ENCODE measurements around the gene ST6GALNAC1. TPM values are rescaled to one million over a fixed set of nuclear protein-coding genes. Genes with fewer than 3 reads are reported as not detected.

The ST6GALNAC1 gene
- total and polyA plus RNA-seq, 2 of the 8 experiments (the other 6 are each of a cell fraction or from before 2014, with no cell fraction given) = not detected

GRCh38 chr17:76683921-76684745 is 40.6 kb upstream of the ST6GALNAC1 start:
- no peak for FAIRE-seq

More at GRCh38 chr17:76683921-76684745, 40.6 kb upstream of the ST6GALNAC1 start:
- Histone ChIP-seq H4K91ac (replicated peaks; ENCODE audit: insufficient read length, low read length) (peak overlapping the region; percentile 25), H3K23ac (ENCODE audit: insufficient read length) (no peak overlapping the region), H3K36me3 (ENCODE audit: control insufficient read depth in 2 of 4, insufficient read depth in 4 of 4, low read length in 3 of 4) (no peaks in the 10 kb centered on the region), H4K5ac (ENCODE audit: insufficient read length, low read depth, low read length) (no peak overlapping the region), H3K4ac (replicated peaks; ENCODE audit: insufficient read length, low read depth, low read length) (no peak overlapping the region), H2AK5ac (ENCODE audit: low read depth, low read length) (no peak overlapping the region), H3K27me3 (replicated peaks in 1 of 4; ENCODE audit: control insufficient read depth in 3 of 4, extremely low read depth in 1 of 4, insufficient read depth in 3 of 4, low read length in 3 of 4) (no peaks in the 10 kb centered on the region), H3K23me2 (ENCODE audit: low read depth, low read length) (no peaks in the 10 kb centered on the region), H2BK5ac (ENCODE audit: low read depth, low read length) (no peak overlapping the region; the same call in 1 of the 2 replicates), H3K9ac (replicated peaks in 1 of 4; ENCODE audit: extremely low read depth in 1 of 4, low read depth in 3 of 4, low read length in 3 of 4) (no peak overlapping the region; a peak in 1 of 7 replicates), H3K9me3 (ENCODE audit: insufficient read depth in 2 of 2, low read depth in 1 of 2, low read length in 1 of 2) (no peaks in the 10 kb centered on the region), H2BK120ac (replicated peaks; ENCODE audit: low read depth, low read length) (no peak overlapping the region), H2BK20ac (ENCODE audit: low read length) (no peak overlapping the region), H3K79me2 (ENCODE audit: control insufficient read depth in 1 of 2, insufficient read depth in 2 of 2, low read length in 2 of 2) (no peaks in the 10 kb centered on the region), H3K4me2 (ENCODE audit: insufficient read depth in 1 of 2, low read depth in 2 of 2, low read length in 2 of 2) (no peak overlapping the region), H3K4me3 (ENCODE audit: extremely low read depth in 1 of 4, insufficient read depth in 2 of 4, low read depth in 3 of 4, low read length in 4 of 4) (no peak overlapping the region), H2BK12ac (ENCODE audit: low read depth, low read length) (no peak overlapping the region), H4K20me1 (replicated peaks in 1 of 2; ENCODE audit: control insufficient read depth in 1 of 2, insufficient read depth in 2 of 2, low read length in 2 of 2) (peaks cover 0 to 2% of the 10 kb centered on the region in 2 experiments), H3K56ac (replicated peaks; ENCODE audit: insufficient read length, low read depth, low read length) (no peak overlapping the region), H3K4me1 (replicated peaks in 1 of 4; ENCODE audit: control insufficient read depth in 3 of 4, insufficient read depth in 4 of 4, low read length in 3 of 4) (peaks cover 0 to 28% (median 14%) of the 10 kb centered on the region in 4 experiments; a peak in 6 of 7 replicates), H2BK15ac (ENCODE audit: low read length) (no peak overlapping the region), H3K14ac (ENCODE audit: insufficient read length) (no peak overlapping the region), H3K27ac (ENCODE audit: low read depth, low read length) (no peak overlapping the region), H3K18ac (ENCODE audit: extremely low read depth, low read length) (peak overlapping the region; percentile 24), H3K79me1 (ENCODE audit: low read depth, low read length) (no peaks in the 10 kb centered on the region), H4K8ac (ENCODE audit: extremely low read depth, insufficient read depth, low read length) (no peak overlapping the region; the same call in 1 of the 2 replicates), H2AFZ (ENCODE audit: low read length) (no peak overlapping the region)
- POLR2A ChIA-PET (ENCODE audit: partially characterized antibody) = interaction anchor here (1.1 to 3.7 kb wide), 3 partner anchors 12 to 127 kb away, joined by 3 to 18 read pairs (median 3); no protein-coding TSS in a partner anchor
- WGBS, 2 experiments (ENCODE audit: extremely low coverage in 1 of 2, insufficient coverage in 1 of 2, insufficient read length in 1 of 2, insufficient replicate concordance in 2 of 2, low coverage in 1 of 2, low lambda C conversion rate in 2 of 2, missing lambda C conversion rate in 1 of 2) = 91% methylated on average over 22 of the region's 25 CpGs; no CpG with 5 or more reads in 1 of the 2 experiments
- no peak for DNase-seq (ENCODE audit: low read depth in 1 of 2, low spot score in 2 of 2)
- TF ChIP-seq MAX (IDR thresholded peaks at IDR 0.05) (no peak), GTF2F1 (IDR thresholded peaks at IDR 0.05; ENCODE audit: borderline replicate concordance, low read depth, low read length) (no peak), FOSL1 (IDR thresholded peaks at IDR 0.05; ENCODE audit: insufficient read depth, low read depth, low read length) (no peak), E2F6 (IDR thresholded peaks at IDR 0.05) (no peak), CHD1 (IDR thresholded peaks at IDR 0.05; ENCODE audit: low read depth, low read length) (no peak), USF2 (IDR thresholded peaks at IDR 0.05; ENCODE audit: low read length) (no peak), SRF (IDR thresholded peaks at IDR 0.05; ENCODE audit: low read depth, low read length) (no peak), POLR2A (IDR thresholded peaks at IDR 0.05; ENCODE audit: control extremely low read depth in 1 of 2, low read depth in 2 of 2, low read length in 2 of 2) (no peak), KDM5A (IDR thresholded peaks at IDR 0.05; ENCODE audit: low read length) (no peak)
- CTCF ChIA-PET (ENCODE audit: partially characterized antibody) = interaction anchor here (0.5 to 13.1 kb wide), 23 partner anchors 10 to 177 kb away, joined by 3 to 155 read pairs (median 5); partner anchors contain the start of genes JMJD6, METTL23 and MXRA7
